GM21737 (cell line): ENCODE measurements around the gene EAF1.
"Not testable (repeated sequence)": the region's sequence is repeated elsewhere in the genome, so short reads cannot be mapped to it uniquely, and the experiment has no call there.

Source experiments
- ATAC-seq: cut with Tn5 transposase; IDR thresholded peaks from one replicate; pipeline ENCODE4 v1.9.1; 2021; ENCODE audit warnings: mild to moderate bottlenecking, moderate library complexity; ENCODE audit not compliant: unreplicated experiment

The EAF1 gene

DNA sequence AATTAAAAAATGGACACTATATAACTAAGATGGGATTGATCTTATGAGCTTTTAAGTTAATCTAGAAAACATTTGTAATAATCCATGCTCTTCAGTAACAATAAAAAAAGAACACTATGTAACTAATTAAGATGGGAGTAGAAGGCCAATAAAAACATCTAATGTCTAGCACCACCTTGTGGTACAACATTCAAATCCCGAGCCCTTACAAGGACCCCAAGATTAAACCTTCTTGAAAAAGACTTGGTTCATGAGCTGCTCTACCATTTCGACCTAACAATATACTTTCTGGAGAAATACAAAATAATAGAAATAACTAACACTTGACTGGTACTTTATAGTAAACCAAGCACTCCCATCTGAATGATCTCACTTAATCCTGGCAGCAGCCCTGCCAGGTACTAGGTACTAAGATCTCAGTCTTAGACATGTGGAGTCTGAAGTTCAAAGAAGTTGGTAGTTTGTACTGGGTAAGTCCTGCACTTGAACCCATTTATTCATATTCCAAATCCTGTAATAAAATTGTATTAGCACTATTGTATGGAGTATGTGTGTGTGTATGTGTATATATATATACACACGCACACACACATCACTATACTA, 21.8 kb upstream of the EAF1 start:
- ATAC-seq, result no peak

DNA sequence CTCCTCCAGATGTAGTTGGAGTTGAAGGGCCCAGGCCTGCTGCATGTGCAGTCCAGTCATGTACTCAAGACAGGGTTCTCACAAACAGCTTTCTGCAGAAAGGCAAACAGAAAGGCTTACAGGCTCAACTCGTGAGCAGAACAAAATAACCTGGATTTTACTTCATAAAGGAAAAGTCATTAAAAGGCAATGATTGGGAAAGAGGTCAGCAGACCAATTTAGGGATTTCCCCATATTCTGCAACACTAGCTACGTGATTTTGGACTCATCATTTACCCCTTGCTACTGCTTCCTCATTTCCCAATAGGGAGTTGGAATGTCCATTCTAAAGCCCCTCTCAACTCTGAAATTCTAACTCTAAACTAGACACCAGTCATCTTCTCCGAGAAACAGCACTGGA, 18.2 kb upstream of the EAF1 start:
- no peak for ATAC-seq

DNA sequence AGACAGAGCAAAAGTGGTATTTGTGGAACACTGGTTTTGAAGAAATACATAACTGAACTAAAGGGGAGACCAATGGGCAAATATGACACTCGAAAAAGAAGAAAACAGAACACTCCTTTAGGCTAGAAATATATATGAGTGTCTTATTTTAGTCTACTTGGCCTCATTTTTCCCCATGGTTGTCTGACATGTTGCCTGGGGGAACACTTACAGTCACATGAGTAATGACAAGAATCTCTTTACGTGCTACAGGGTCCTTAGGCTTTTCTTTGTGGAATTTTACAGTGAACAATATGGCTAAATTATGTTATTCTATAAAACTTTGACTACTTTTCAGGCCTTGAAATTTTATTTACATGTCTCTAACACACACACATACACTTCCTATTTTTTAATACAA, 17.6 kb upstream of the EAF1 start:
- no peak for ATAC-seq

DNA sequence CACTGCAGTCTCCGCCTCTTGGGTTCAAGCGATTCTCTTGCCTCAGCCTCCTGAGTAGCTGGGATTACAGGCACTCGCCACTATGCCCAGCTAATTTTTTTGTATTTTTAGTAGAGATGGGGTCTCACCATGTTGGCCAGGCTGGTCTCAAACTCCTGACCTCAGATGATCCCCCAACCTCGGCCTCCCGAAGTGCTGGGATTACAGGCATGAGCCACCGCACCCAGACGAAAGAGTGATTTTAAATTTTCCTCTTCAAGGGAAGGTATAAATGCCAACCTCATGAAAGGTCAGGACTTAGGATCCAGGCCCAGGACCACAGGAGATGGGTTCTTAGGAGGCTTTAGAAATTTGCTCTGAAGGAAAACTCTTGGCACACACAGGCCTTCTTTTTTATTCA, 16.4 kb upstream of the EAF1 start:
- not testable (repeated sequence) for ATAC-seq

DNA sequence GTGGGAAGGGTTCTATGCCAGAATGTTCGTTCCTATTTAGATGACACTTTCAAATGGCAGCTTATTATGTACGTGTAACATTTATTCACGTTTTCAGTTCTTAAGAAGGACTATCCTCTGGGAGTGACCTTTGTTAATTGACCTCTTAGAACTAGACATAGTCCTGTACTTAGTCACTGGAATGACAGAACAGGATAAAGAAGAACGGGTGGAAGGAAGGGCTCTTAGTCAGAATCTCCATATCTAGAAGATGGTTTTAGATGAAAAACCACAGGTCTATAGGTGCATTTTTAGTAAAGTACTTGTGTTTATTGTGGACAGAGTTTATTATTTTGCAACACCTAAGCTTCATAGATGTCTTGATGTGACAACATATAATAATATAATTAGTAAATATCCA, 6.5 kb upstream of the EAF1 start:
- ATAC-seq, result no peak

DNA sequence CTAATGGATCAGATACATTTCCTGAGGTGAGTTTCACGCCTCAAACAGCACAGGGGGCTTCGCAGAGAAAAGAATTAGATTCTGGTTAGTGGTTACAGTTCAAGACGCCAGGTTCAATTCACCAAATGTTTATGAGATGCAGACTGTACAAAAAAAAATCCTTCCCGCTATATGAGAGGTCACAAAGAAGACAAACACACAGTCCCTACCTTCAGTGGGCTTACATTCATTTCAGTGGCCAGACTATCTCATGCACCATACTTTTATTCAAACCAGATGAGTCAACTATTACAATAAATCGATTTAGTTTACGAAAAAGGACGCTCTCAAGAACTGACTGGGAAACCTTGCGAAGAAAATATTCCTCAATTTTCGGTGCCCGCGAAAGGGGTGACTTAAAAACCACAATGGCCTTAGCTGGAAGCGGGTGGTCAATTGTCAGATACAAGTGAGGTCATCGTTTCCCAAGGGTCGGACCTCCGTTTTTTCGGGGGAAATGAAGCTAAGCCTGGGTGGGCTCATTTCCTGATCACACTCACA, 749 bp upstream of the EAF1 start:
- no peak for ATAC-seq

DNA sequence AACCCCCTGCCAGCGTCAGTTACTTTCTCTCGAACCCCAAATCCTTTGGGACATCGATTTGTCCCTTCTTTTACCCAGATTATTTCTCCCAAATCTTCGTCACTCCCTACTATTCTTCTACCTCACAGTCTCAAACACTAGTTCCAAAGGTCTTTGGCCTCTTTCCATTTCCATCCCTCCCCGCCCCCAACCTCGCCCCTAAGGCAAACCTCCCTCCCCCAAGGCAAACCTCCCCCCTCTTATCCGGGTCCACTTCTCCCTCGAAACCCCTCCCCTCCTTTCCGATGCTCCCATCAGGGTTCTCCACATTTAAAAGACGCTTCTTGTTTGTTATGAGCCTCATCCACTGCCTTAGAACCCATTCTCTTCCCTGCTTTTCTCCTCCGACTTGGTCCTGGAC, 583 bp downstream of the EAF1 start:
- ATAC-seq, result no peak

DNA sequence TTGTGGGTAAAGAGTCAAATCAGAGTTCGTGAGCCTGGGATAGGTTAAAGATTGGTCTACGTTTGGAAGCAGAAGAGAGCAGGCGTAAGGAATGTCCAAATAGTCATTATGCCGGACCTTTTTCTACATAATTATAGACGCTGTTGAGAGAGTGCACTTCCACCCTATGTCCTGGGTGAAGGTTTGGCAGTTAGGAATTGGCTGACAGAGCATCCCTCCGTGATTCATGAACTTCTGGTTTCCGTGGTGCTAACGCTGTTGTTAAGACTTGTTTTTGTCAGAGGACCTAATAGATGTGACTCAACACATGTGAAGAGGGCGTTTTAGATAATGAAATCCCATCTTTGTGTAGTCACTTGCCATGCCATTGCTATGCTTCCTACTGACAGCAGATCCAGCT, 1.1 kb downstream of the EAF1 start:
- no peak for ATAC-seq

DNA sequence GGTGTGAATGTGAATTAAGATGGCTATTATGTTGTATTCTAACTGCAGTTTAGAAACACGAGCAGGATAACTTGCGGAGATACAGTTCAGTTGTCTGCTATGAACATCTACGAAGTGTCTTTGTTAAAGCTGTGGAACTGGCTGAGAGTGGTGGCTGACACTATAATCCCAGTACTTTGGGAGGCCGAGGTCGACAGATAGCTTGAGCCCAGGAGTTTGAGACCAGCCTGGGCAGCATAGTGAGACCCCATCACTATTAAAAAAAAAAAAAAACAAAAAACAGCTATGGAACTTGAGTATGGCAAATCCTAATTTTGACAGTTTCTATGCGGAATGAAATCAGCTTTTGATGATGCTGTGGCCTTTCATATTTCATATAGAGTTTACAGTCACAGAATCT, 1.7 kb downstream of the EAF1 start:
- ATAC-seq, result no peak

DNA sequence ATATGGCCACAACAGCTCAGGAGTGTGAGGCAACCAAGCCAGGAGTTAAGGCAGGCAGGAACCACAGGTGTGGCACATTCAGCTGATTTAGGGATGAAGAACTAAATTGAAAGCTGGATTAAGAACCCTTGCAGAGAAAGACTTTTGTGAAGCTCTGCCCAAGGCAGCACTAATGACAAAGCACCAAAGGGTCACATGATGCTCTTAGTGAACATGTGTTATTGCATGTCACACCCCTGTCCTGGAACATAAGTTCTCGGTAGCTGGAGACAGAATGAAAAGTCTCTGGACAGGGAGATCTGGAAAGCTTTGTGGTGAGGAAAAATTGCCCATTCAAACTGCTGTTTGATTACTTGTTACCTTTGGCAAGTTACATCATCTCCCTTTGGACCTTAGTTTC, 3.2 kb downstream of the EAF1 start:
- no peak for ATAC-seq

DNA sequence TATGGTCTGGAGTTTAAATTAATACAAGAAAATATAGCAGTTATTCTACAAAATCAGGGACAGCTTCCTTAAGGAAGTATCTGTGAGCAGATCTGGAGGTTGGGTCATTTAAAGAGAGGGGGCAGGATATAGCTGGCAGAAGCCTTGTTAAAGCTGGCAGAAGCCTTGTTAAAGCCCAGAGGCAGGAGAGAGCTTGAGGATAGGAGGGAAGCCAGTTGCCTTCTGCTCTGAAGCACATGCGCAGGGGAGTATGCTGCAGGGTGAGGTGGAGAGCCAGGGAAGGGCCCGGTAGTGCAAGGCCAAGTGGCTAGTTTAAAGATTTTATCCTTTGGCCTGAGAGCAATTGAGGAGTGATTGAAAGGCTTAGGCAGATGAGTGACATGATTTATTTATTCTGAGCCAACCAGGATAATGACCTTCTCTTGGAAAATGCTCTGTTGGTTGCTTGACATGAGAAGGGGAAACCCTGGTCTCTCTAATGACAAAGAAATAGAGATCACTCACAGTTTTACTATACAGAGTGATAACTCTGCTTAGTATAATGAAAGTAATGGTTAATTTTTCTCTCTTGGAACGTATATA, 3.9 kb downstream of the EAF1 start:
- ATAC-seq, result no peak

DNA sequence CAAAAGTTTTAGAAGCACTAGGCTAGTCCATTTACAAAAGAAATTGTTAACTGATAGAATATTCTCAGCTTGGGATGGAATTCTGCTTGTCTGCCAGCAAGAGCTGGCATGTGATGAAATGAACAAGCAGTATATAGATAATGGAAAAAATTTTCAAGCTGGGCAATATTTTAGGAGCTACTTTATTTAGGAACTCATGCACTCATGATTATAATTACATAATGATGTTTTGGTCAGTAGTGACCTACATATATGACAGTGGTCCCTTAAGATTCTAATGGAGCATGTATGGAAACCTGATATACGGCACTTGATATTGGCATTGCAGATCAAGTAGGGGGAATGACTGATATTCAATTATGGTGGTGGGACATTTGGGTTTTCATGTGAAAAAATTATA, 6.1 kb downstream of the EAF1 start:
- no peak for ATAC-seq

DNA sequence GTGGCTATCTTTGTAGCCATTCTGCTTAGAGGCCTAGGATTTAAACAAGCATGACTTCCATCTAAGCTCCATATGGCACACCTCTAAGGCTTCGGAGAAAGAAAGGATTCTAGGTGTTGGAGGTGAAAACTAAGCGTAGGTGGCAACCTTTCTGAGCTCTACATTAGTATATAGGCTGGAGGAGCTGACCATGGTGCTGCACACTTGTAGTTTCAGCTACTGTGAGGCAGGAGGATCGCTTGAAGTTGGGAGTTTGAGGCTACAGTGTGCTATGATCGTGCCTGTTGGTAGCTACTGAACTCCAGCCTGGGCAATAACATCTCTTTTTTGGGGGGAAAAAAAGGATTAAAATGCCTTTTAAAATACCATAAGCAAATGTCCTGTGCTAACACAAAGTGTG, 7.4 kb downstream of the EAF1 start:
- ATAC-seq, result no peak

DNA sequence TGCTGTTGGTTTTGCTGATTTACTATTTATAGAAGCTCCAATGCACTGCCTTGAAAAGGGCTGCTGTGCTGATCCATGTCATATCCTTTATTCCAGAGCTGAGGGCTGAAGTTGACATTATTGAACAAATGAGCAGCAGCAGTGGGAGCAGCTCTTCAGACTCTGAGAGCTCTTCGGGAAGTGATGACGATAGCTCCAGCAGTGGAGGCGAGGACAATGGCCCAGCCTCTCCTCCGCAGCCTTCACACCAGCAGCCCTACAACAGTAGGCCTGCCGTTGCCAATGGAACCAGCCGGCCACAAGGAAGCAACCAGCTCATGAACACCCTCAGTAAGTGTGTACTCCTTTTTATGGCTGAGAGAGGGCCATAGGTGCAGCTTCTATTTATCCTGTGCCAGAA, 8.8 kb downstream of the EAF1 start:
- ATAC-seq, result no peak

DNA sequence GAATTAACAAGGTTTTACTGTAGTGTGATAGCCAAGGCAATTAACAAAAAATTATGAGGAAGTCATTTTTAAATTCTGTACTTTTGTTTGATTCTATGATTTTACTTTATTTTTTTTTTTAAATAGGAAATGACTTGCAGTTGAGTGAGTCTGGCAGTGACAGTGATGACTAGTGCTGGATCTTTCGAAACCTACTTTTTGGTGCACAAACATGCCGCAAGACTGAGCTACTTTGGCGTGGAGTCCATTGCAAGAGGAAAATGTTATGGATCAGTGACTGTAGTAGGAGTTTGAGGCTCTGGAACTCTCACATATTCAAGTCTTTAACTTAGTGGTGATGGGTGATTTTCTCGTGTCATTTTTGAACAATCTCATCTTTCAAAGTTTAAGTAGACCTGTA, 11.6 kb downstream of the EAF1 start:
- ATAC-seq, result no peak

DNA sequence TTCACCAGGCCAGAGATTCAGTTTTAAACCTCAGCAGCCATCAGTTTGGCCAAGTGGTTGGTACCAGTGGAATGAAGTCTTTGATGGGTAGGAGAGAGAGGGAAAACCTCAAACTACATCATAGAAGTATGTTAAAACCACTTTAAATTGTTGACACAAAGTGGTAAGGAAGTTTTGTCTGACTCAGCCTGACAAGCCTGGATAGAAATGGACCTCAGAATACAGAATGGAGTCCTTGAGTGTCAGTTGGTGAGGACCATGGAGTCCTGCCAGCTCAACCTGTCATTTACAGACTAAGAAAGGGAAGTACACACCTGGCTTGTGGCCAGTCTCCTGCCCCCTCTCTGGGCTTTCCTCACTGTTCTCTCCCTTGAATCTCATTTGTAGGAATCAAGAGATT, 12.1 kb downstream of the EAF1 start:
- no peak for ATAC-seq

DNA sequence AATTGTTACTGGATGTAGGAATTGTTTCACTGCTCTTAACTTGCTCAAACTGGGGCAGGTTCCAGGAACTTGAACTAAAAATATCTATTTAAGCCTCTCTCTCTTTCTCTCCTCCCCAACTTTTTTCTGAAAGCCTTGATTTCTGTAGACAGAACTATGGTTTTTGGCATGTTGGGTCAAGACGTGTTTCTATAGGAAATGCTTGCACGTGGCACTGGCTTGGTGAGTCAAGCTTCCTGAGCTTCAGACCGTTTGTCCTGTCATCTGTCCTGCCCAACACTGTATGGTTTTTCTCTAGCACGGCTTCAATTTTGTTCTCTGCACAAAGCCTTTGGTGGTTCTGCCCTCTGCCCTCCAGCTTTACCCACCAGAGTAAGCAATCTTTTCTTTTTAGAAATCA, 13.5 kb downstream of the EAF1 start:
- ATAC-seq, result no peak

DNA sequence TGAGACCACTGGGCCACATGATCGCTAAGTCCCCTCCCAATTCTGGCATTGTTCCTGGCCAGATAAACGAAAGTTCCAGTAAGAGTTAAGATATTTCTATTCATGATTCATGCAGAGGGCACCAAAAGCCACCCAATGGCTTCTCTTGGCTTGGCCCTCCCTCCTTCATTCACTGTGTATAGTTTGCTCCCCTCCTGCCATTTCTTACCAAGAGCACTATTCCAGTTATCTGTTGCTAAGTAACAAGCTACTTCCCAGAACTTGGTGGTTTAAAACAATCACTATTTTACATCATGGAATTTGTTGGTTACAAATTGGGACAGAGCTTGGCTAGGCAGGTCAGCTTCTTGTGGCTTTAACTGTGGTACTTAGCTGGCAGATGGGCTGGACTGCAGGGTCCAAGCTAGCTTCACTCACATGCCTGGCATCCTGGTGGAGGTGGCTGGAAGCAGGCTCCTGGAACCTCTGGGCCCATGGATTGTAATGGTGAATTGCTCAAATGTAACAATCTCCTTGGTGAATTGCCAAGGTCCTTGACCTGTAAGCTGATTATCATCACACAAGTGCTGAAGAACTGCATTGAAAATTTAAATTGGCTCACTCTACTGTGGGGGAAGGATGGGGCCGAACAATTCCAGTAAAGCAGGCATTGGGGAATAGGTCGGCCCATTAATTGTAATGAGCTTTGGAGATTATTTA, 16.6 kb downstream of the EAF1 start:
- no peak for ATAC-seq

DNA sequence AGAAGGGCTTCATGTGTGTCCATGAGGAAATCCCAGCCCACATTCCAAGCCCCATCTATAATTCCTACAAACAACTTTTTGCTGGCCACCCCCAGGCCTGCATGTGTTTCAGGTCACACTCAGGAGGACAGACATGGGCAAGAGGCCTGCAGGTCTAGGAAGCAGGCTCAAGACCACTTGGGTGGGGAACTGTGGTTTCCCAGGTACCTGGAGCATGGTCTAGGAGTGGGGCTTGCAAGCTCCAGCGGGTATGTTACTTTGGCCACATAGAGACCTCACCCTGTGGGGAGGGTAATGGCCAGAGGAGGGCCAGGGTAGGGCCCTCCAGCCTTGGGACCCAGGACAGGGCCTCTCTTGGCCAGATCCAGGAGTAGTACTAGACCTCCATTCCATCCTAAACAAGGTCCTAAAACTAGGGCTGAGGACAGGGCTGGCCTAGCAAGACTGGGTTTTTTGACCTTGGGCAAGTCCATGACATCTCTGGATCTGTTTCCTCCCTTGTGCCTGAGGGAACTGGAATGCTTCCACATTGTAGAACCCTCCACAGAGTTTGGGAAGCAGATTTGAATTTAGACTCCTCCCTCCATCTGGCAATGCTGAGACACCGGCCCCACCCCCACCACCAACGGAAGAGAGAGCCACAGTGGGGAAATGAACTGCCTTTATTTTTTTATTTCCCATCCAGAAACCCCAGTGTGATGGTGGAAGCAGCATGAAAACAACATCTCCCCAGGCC, 22.3 kb downstream of the EAF1 start:
- no peak for ATAC-seq

DNA sequence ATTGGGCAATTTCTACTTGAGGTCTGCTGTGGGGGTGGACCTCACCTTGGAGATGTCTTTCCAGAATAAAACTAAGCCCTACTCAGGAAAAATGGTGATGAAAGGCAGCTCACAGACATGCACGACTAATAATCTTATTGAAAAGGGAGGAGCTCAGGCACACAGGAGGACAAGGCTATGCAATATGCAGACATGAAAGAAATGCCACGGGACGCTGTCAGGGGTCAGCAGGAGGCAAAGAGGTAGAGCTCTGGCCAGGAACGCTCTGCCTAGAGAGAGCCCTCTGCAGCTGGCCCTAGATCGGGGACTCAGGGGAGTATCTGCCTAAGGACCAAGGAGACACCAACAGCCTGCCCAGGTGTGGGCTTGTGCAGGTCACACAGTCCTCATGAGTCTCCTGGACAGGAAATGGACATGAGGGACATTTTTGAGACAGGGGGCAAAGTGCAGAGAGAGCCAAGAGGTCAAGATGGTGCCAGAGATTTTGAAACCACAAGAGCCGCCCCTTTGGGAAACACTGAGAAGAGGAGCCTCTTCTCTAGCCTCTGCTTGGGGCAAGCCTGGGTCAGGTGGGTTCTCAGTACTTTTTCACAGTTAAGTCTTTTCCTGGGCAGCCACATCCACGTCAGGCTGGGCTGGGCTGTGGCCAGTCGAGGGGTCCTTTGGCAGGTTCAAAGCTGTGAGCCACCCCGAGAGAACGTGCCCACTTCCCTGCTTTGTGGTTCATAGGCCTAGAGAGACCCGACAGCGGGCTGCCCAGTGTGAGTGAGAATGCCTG, 23.2 kb downstream of the EAF1 start:
- ATAC-seq, result no peak
